Skeletal muscle satellite cell (primary cell): ENCODE data around the gene SDHAF2. TPM values are rescaled to one million over a fixed set of nuclear protein-coding genes. Genes with fewer than 3 reads are reported as not detected.

Experiments used
- H3K27me3 ChIP-seq: 2 replicates; pipeline ENCODE4 v1.7.0; 2013; ENCODE audit warnings: low read length; ENCODE audit not compliant: control insufficient read depth, insufficient read depth
- H3K36me3 ChIP-seq: 2 replicates; pipeline ENCODE4 v1.7.0; 2013; ENCODE audit warnings: mild to moderate bottlenecking, control low read depth, low read length; ENCODE audit not compliant: insufficient read depth
- H3K4me1 ChIP-seq: 2 replicates; pipeline ENCODE4 v1.7.0; 2013; ENCODE audit warnings: low read length; ENCODE audit not compliant: control insufficient read depth, insufficient read depth
- H3K4me2 ChIP-seq: 2 replicates; pipeline ENCODE4 v1.7.0; 2013; ENCODE audit warnings: mild to moderate bottlenecking, low read length
- H3K4me3 ChIP-seq: 2 replicates; pipeline ENCODE4 v1.7.0; 2013; ENCODE audit warnings: low read length
- H3K9ac ChIP-seq: 2 replicates; pipeline ENCODE4 v1.7.0; 2013; ENCODE audit warnings: mild to moderate bottlenecking, low read depth, low read length, moderate library complexity
- H3K9me3 ChIP-seq: replicated peaks from 2 replicates; pipeline ENCODE4 v1.7.0; 2013; ENCODE audit warnings: mild to moderate bottlenecking, control low read depth, low read length
- small RNA-seq: library from RNA; depleted of rRNA; stranded (forward); fragments of <200 nt; gene quantifications from one replicate; pipeline ENCODE3, GENCODE V24; 2012

SDHAF2 gene

GRCh38 chr11:61489833-61490721 is 60.2 kb downstream of the SDHAF2 start:
- Histone ChIP-seq H3K9me3 (no peaks in the 10 kb centered on the region), H3K4me3 (no peak overlapping the region), H3K36me3 (no peaks in the 10 kb centered on the region), H3K4me2 (no peak overlapping the region), H3K9ac (no peak overlapping the region), H3K27me3 (peaks cover 15% of the 10 kb centered on the region), H3K4me1 (peaks cover 11% of the 10 kb centered on the region)

- Histone ChIP-seq H3K4me2 (no peak overlapping the region), H3K36me3 (no peaks in the 10 kb centered on the region), H3K27me3 (peaks cover 14% of the 10 kb centered on the region), H3K4me3 (no peak overlapping the region), H3K9me3 (no peaks in the 10 kb centered on the region), H3K4me1 (peaks cover 11% of the 10 kb centered on the region), H3K9ac (no peak overlapping the region)
Measured at GRCh38 chr11:61491736-61492395, 61.9 kb downstream of the SDHAF2 start.

- H3K9me3 ChIP-seq: no peaks in the 10 kb centered on the region
- H3K4me1 ChIP-seq: peaks cover 9% of the 10 kb centered on the region
- H3K27me3 ChIP-seq: peaks cover 14% of the 10 kb centered on the region
- no peak overlapping the region for H3K9ac ChIP-seq
- H3K4me2 ChIP-seq: no peak overlapping the region
- H3K36me3 ChIP-seq: no peaks in the 10 kb centered on the region
- no peak overlapping the region for H3K4me3 ChIP-seq
Measured at GRCh38 chr11:61494381-61494961, 64.5 kb downstream of the SDHAF2 start.

- no peak overlapping the region for H3K4me2 ChIP-seq
- peaks cover 23% of the 10 kb centered on the region for H3K27me3 ChIP-seq
- H3K36me3 ChIP-seq: no peaks in the 10 kb centered on the region
- H3K4me1 ChIP-seq: no peaks in the 10 kb centered on the region
- no peak overlapping the region for H3K9ac ChIP-seq
- no peak overlapping the region for H3K4me3 ChIP-seq
- H3K9me3 ChIP-seq: no peaks in the 10 kb centered on the region
Measured at GRCh38 chr11:61495801-61496601, 66.1 kb downstream of the SDHAF2 start.

Small RNAs within 50 kb of the gene (small RNA-seq; reads per million reads assigned to genes)
- gene RN7SL23P: not detected
